HL-60 (cell line): ENCODE measurements around the gene TAF5L.

ENCODE experiments used
- DNase-seq, 2 experiments: peaks; one replicate each; pipeline ENCODE4 v3.0.0-alpha.2; 2010 to 2020; ENCODE audit warnings: low read depth in 1 of 2, low spot score in 1 of 2
- H3K27ac ChIP-seq: fragments of 250-450 bp; sonication (Bioruptor Pico); replicated peaks from 2 replicates; pipeline ENCODE4 v1.5.1; 2020; ENCODE audit warnings: mild to moderate bottlenecking, moderate library complexity
- H3K27me3 ChIP-seq: fragments of 250-450 bp; sonication (Bioruptor Pico); 2 replicates; pipeline ENCODE4 v1.5.1; 2021; ENCODE audit warnings: mild to moderate bottlenecking, moderate library complexity; ENCODE audit not compliant: insufficient read depth, poor library complexity, severe bottlenecking
- H3K4me3 ChIP-seq: replicated peaks from 2 replicates; pipeline ENCODE4 v1.5.1; 2011; ENCODE audit warnings: mild to moderate bottlenecking, control low read depth, low read length; ENCODE audit not compliant: insufficient read depth
- CTCF ChIP-seq: IDR thresholded peaks from one replicate; pipeline ENCODE4 v1.5.1; 2011; ENCODE audit warnings: low read length, control low read depth, inconsistent platforms; ENCODE audit not compliant: insufficient read depth
- GABPA ChIP-seq: IDR thresholded peaks from 2 replicates; pipeline ENCODE4 v1.6.1; 2012; ENCODE audit warnings: low read depth
- POLR2AphosphoS5 ChIP-seq: IDR thresholded peaks from 2 replicates; pipeline ENCODE4 v1.6.1; 2012; ENCODE audit warnings: low read depth
- REST ChIP-seq: IDR thresholded peaks from 2 replicates; pipeline ENCODE4 v1.6.1; 2012; ENCODE audit warnings: low read depth; ENCODE audit not compliant: insufficient replicate concordance
- SPI1 ChIP-seq: IDR thresholded peaks from 2 replicates; pipeline ENCODE4 v1.6.1; 2012; ENCODE audit warnings: low read depth, mild to moderate bottlenecking, borderline replicate concordance

TAF5L gene

GRCh38 chr1:229582011-229582694 lies 43.8 kb downstream of the TAF5L start:
- no peak overlapping the region for H3K27ac ChIP-seq
- no peak for TF ChIP-seq REST
- H3K27me3 ChIP-seq: no peaks in the 10 kb centered on the region
- DNase-seq: peak; percentile 51 to 53
- peak overlapping the region; percentile 20 for H3K4me3 ChIP-seq

- no peak overlapping the region for H3K4me3 ChIP-seq
- no peak for TF ChIP-seq POLR2AphosphoS5
- TF ChIP-seq SPI1: no peak
- TF ChIP-seq REST: no peak
- no peak for TF ChIP-seq CTCF
- no peak for TF ChIP-seq GABPA
- no peak for DNase-seq
- H3K27ac ChIP-seq: no peak overlapping the region
- no peaks in the 10 kb centered on the region for H3K27me3 ChIP-seq
Observed at GRCh38 chr1:229581485-229581884, 44.4 kb downstream of the TAF5L start.

GRCh38 chr1:229579059-229579673 lies 46.8 kb downstream of the TAF5L start:
- peak overlapping the region; percentile 32 for H3K27ac ChIP-seq
- DNase-seq: peak in 1 of 2 experiments; percentile 60
- peak overlapping the region; percentile 29 for H3K4me3 ChIP-seq

More at GRCh38 chr1:229579059-229579673, 46.8 kb downstream of the TAF5L start:
- H3K27me3 ChIP-seq: no peaks in the 10 kb centered on the region
- peak; percentile 75 for TF ChIP-seq SPI1
- TF ChIP-seq CTCF: no peak
- no peak for TF ChIP-seq POLR2AphosphoS5
